ENCODE data around the gene FEM1B.
A peak's percentile ranks its signal among the peaks of the same experiment; 100 is the strongest.

Gene FEM1B

GRCh38 chr15:68316061-68316804 lies 38.7 kb downstream of the FEM1B start:
- Mint-ChIP-seq H3K4me3 (peak overlapping the region in 1 of 3 experiments; percentile 40), H3K36me3 (ENCODE audit: low read depth) (no peaks in the 10 kb centered on the region), H3K9me3 (no peaks in the 10 kb centered on the region), H3K27me3 (ENCODE audit: low read depth) (peaks cover 9% of the 10 kb centered on the region), H3K27ac (peak overlapping the region; percentile 23 to 72 (median 49)), H3K4me1 (peaks cover 44% of the 10 kb centered on the region)
- peak; percentile 29 to 47 (median 33) for TF ChIP-seq CTCF (IDR thresholded peaks at IDR 0.05; ENCODE audit: unreplicated experiment in 3 of 3)

- Mint-ChIP-seq H3K4me1 (peaks cover 43% of the 10 kb centered on the region), H3K27me3 (ENCODE audit: low read depth) (peaks cover 5% of the 10 kb centered on the region), H3K27ac (peak overlapping the region in 1 of 3 experiments; percentile 66), H3K9me3 (no peaks in the 10 kb centered on the region), H3K4me3 (no peak overlapping the region), H3K36me3 (ENCODE audit: low read depth) (no peaks in the 10 kb centered on the region)
- TF ChIP-seq CTCF (IDR thresholded peaks at IDR 0.05; ENCODE audit: unreplicated experiment in 3 of 3) = no peak
Measured at GRCh38 chr15:68317281-68318007, 39.9 kb downstream of the FEM1B start.

DNA sequence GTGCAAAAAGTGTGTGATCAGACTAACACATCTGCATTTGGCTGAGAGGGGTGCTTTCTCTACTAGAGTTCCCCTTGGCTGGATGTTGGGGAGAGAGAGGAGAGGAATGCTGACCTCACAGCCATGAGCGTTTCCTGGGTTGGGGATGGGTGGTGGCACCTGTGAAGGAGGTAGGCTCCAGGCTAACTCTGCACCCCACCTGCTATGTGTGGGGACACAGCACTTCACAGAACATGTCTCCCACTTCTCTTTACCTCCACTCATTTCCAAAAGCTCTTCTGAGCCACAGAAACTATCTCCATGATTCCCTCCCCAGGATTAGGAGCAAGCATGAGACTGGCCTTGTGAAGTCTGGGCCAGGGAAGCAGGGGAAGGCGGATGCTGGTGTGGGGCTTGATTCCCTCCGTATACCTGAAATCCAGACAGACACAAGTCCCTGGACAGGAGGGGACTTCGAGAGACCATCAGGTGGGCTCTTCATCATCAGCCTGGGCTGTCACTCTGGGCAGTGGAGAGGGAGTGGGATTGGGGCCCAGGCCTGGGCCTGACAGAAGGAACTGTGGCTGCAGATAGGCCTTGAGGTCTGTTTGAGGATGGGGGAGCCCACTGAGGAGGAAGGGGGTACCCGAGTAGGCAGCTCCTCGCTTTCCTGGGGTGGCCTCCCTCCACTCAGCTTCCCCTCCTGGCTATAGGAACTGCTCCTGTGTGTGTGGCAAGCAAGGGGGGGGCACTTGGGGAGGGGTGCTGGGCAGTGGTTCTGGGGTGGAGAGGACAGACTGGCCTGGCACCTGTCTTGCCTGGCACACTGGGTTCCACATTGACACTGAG lies 40.7 kb downstream of the FEM1B start:
- H3K4me3 Mint-ChIP-seq = no peak overlapping the region
- H3K27me3 Mint-ChIP-seq (ENCODE audit: low read depth) = peaks cover 5% of the 10 kb centered on the region
- no peaks in the 10 kb centered on the region for H3K9me3 Mint-ChIP-seq
- H3K36me3 Mint-ChIP-seq (ENCODE audit: low read depth) = no peaks in the 10 kb centered on the region
- peak overlapping the region in 1 of 3 experiments; percentile 66 for H3K27ac Mint-ChIP-seq
- no peak for TF ChIP-seq CTCF (IDR thresholded peaks at IDR 0.05; ENCODE audit: unreplicated experiment in 3 of 3)
- peaks cover 36% of the 10 kb centered on the region for H3K4me1 Mint-ChIP-seq

- Mint-ChIP-seq H3K4me1 (peaks cover 35% of the 10 kb centered on the region), H3K36me3 (ENCODE audit: low read depth) (no peaks in the 10 kb centered on the region), H3K4me3 (no peak overlapping the region), H3K9me3 (no peaks in the 10 kb centered on the region), H3K27ac (no peak overlapping the region), H3K27me3 (ENCODE audit: low read depth) (peaks cover 5% of the 10 kb centered on the region)
- TF ChIP-seq CTCF (IDR thresholded peaks at IDR 0.05; ENCODE audit: unreplicated experiment in 3 of 3) = no peak
Measured at GRCh38 chr15:68318931-68319909, 41.7 kb downstream of the FEM1B start.

DNA sequence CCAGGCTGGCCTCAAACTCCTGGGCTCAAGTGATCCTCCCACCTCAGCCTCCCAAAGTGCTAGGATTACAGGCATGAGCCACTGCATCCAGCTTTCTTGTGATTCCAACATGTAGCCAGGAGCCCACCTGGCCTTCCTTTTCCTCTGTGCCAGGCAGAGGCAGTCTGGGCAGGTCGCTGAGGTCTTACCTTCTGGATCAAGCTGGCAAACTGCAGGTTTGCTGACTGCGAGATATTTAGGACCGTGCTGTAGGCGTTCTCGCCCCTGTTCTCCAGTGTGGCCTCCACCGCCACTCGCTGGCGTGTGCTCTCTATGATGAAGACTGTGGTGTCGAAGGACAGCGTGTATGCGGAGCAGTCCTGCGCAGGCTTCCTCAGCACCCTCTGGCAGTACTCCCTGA lies 42.5 kb downstream of the FEM1B start:
- H3K4me1 Mint-ChIP-seq = peaks cover 27% of the 10 kb centered on the region
- no peaks in the 10 kb centered on the region for H3K36me3 Mint-ChIP-seq (ENCODE audit: low read depth)
- no peaks in the 10 kb centered on the region for H3K9me3 Mint-ChIP-seq
- no peak overlapping the region for H3K4me3 Mint-ChIP-seq
- H3K27ac Mint-ChIP-seq = no peak overlapping the region
- H3K27me3 Mint-ChIP-seq (ENCODE audit: low read depth) = peaks cover 5% of the 10 kb centered on the region
- no peak for TF ChIP-seq CTCF (IDR thresholded peaks at IDR 0.05; ENCODE audit: unreplicated experiment in 3 of 3)
